Glomerular visceral epithelial cell (primary cell): ENCODE measurements around the gene ADA.
"Not testable (repeated sequence)": the region's sequence is repeated elsewhere in the genome, so short reads cannot be mapped to it uniquely, and the experiment has no call there.

Experiments used
- DNase-seq: peaks from one replicate; pipeline ENCODE4 v3.0.0-alpha.2; 2016; ENCODE audit errors: extremely low spot score

The ADA gene

GRCh38 chr20:44599715-44600114, 51.8 kb downstream of the ADA start:
- no peak for DNase-seq

GRCh38 chr20:44598423-44599305, 52.8 kb downstream of the ADA start:
- DNase-seq, result no peak

GRCh38 chr20:44597930-44598329, 53.6 kb downstream of the ADA start:
- DNase-seq, result no peak

- no peak for DNase-seq
Observed at GRCh38 chr20:44597516-44597915, 54.0 kb downstream of the ADA start.

- no peak for DNase-seq
Observed at GRCh38 chr20:44596876-44597275, 54.6 kb downstream of the ADA start.

- DNase-seq, result no peak
Observed at GRCh38 chr20:44596010-44596409, 55.5 kb downstream of the ADA start.

- peak; percentile 80 for DNase-seq
Observed at GRCh38 chr20:44594730-44595129, 56.8 kb downstream of the ADA start.

GRCh38 chr20:44593751-44594150, 57.7 kb downstream of the ADA start:
- DNase-seq, result no peak

- DNase-seq, result no peak
Observed at GRCh38 chr20:44592366-44592765, 59.1 kb downstream of the ADA start.

GRCh38 chr20:44590980-44591778, 60.3 kb downstream of the ADA start:
- no peak for DNase-seq

- no peak for DNase-seq
Observed at GRCh38 chr20:44589537-44589936, 62.0 kb downstream of the ADA start.

GRCh38 chr20:44588321-44588720, 63.2 kb downstream of the ADA start:
- DNase-seq, result not testable (repeated sequence)

- no peak for DNase-seq
Observed at GRCh38 chr20:44587035-44587980, 64.2 kb downstream of the ADA start.

GRCh38 chr20:44586289-44586911, 65.1 kb downstream of the ADA start:
- no peak for DNase-seq

GRCh38 chr20:44585057-44585963, 66.2 kb downstream of the ADA start:
- no peak for DNase-seq

GRCh38 chr20:44584162-44584561, 67.3 kb downstream of the ADA start:
- DNase-seq, result no peak

- no peak for DNase-seq
Observed at GRCh38 chr20:44583157-44583556, 68.3 kb downstream of the ADA start.

GRCh38 chr20:44582311-44583025, 69.0 kb downstream of the ADA start, which contains the start of gene PKIG:
Gene PKIG, plus strand, starts transcription at chr20:44582579. Its CDS starts 31,978 bp downstream, at chr20:44614557.
- peak; percentile 52 for DNase-seq

GRCh38 chr20:44581515-44581914, 70.0 kb downstream of the ADA start:
- DNase-seq, result no peak
